Measurements from ENCODE around the gene MAVS.
A peak's percentile ranks its signal among the peaks of the same experiment; 100 is the strongest.
"Not testable (repeated sequence)": the region's sequence is repeated elsewhere in the genome, so short reads cannot be mapped to it uniquely, and the experiment has no call there.

The MAVS gene

DNA sequence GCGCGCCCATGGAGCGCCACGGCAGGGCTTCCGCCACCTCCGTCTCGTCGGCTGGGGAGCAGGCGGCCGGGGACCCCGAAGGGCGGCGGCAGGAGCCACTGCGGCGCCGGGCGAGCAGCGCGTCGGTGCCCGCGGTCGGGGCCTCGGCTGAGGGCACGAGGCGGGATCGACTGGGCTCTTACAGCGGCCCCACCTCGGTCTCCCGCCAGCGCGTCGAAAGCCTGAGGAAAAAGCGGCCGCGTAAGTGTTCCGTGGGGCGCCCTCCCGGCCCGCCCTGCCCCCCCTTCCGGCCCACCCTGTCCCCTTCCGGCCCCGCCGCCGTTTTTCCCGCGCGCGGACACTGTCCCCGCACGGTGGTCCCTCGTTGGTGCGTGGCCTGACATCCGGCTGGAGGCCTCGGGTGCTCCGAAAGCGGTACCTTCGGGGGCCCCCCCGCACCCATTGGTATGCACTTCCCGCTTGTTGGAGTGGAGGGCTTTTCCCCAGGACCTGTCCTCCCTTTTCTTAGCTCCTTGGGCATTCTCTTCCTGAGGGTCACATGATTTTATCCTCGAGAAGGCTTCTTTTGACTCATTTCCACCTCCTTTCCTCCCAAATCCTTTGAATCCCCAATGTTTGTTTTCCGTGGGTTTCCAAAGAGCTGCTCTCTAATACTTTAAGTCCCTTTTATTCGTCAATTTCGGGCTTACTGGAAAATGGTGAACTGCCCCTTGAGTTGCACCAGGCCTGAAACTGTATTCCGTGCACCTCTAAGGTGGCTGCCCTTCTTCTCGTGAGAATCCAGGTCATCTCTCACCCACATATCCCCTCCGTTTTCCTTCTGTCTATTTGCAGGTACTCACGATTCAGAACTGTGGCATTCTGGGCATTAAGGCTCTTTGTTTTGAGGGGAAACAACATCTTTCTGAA is 43.1 kb downstream of the MAVS start:
- DNase-seq, result no peak

DNA sequence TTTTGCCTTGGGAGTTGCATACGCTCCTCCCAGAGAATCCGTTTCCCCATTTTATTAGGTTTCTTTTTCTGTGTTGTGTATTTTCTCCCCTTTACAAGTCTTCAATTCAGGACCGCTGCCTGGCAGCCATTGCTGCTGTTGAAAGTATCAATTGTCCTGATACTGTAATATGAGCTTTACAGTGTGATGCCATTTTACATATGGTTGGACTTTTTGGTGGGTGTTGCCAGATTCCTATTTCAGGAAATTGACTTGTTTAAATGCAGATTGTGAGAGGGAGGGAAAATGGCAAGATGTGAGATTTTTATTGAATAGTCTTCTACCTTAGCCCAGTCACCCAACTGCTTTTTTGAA is 43.7 kb downstream of the MAVS start:
- DNase-seq, result no peak

- no peak for DNase-seq
Observed at GRCh38 chr20:3890999-3891929, 44.6 kb downstream of the MAVS start.

DNA sequence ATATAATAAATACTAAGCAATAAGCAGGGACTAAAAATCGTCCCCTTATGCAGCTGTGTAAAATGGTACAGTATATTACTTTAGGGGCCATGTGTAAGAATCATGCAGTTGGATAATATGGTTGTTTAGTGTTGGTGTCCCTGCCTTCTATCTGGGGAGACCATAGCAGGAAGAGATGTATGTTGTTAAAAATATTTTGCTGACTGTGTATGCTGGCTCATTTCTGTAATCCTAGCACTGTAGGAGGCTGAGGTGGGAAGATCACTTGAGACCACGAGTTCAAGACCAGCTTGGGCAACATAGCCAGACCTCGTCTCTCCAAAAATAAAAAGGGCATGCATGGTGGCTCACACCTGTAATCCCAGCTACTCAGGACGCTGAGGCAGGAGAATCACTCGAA is 48.2 kb downstream of the MAVS start:
- DNase-seq, result no peak

DNA sequence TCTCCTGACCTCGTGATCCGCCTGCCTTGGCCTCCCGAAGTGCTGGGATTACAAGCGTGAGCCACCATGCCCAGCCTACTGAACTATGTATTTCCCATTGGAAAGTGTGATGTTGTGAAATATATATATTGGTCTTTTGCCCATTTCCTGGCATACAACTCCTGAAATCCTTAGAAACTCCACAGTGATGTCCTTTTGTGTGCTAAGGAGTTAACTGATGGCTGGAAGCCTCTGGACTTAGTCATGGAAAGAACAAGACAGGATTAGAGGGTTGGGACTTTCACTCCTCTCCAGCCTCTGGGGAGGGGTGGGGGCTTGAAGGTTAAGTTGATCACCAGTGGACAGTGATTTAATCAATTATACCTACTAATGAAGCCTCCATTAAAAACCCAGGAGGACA is 49.7 kb downstream of the MAVS start:
- DNase-seq, result no peak

DNA sequence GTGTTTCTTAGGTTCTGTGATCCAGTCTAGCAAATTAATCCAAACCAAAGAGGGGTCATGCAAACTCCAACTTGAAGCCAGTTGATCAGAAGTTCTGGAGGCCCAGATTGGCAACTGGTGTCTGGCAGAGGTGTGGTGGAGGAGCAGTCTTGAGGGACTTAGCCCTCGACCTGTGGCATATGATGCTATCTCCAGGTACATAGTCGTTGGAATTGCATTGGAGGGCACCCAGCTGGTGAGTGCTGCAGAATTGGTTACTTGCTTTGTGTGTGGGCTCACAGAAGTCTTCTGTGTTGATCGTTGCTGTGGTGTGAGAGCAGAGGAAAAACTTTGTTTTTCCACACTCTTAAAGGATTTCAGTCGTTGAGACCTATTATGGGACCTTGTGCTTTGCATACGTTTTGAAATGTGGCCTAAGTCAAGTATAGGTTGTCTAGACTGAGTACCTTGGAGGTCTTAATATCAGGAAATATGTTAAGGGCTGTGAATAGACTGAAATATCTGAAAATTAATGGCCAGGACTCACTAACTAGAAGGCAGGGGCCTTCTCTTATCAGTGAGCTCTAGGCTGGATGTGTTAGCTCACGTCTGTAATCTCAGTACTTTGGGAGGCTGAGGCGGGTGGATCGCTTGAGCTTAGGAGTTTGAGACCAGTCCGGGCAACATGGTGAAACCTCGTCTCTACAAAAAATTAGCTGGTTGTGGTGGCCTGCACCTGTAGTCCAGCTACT is 50.4 kb downstream of the MAVS start:
- no peak for DNase-seq

GRCh38 chr20:3898181-3898580 is 51.5 kb downstream of the MAVS start:
- not testable (repeated sequence) for DNase-seq

DNA sequence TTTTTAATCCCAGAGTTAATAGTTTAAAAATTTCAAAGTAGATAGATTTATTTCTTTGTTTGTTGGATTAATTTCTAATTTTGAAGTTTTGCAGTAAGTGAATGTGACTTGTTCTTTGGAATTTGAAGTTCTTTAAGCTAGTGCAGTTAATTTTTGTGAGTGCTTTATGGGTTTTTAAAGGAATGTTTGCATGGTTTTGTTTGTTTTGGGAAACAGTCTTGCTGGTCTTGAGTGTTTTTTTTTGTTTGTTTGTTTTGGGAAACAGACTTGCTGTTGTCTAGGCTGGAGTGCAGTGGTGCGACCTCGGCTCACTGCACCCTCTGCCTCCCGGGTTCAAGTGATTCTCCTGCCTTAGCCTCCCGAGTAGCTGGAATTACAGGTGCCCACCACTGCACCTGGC is 52.0 kb downstream of the MAVS start:
- DNase-seq, result no peak

- peak; percentile 26 to 64 for DNase-seq
Observed at GRCh38 chr20:3900187-3900604, 53.6 kb downstream of the MAVS start.

GRCh38 chr20:3901028-3901705 is 54.5 kb downstream of the MAVS start:
- DNase-seq, result no peak

DNA sequence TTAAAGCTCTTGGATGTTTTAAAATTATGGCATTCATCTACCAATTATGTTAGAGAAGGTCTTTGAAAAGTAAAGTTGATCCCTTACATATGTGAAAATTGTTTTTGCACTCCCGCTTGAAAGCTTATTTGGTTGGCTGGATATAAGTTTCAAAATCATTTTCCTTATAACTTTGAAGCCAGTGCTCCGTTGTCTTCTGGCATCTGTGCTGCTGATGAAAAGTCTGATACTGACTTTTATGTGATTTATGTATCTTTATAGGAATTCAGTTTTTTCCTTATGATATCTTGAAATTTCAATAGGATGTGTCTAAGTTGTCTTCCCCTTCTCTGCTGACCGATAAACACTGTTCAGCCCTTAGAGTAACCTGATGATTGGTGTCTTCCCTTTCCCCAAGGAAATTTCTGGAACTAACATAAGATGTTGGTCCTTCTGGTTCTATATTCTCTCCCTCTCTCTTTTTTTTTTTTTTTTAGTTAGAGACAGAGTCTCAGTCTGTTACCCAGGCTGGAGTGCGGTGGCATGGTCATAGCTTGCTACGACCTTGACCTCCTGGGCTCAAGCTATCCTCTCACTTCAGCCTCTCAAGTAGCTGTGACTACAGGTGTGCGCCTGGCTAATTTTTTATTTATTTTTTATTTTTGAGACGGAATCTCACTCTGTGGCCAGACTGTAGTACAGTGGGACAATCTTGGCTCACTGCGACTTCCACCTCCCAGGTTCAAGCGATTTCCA is 55.2 kb downstream of the MAVS start:
- DNase-seq, result no peak

GRCh38 chr20:3902446-3902845 is 55.8 kb downstream of the MAVS start:
- DNase-seq, result no peak

DNA sequence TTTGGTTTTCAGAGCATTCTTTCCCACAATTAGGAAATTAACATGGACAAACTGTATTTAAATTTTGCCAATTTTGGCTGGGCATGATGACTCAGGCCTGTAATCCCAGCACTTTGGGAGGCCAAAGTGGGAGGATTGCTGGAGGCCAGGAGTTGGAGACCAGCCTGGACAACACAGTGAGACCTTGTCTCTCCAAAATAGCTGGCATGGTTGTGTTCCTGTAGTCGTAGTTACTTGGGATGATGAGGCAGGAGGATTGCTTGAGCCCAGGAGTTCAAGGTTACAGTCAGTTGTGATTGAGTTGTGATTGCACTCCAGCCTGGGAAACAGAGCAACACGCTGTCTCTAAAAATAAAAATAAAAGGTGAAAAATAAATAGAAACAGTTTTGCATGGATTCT is 57.6 kb downstream of the MAVS start:
- DNase-seq, result no peak

- no peak for DNase-seq
Observed at GRCh38 chr20:3904857-3905256, 58.2 kb downstream of the MAVS start.

- DNase-seq, result not testable (repeated sequence)
Observed at GRCh38 chr20:3906744-3907721, 60.4 kb downstream of the MAVS start.

- DNase-seq, result no peak
Observed at GRCh38 chr20:3908667-3909066, 62.0 kb downstream of the MAVS start.

- no peak for DNase-seq
Observed at GRCh38 chr20:3909952-3910366, 63.3 kb downstream of the MAVS start.

DNA sequence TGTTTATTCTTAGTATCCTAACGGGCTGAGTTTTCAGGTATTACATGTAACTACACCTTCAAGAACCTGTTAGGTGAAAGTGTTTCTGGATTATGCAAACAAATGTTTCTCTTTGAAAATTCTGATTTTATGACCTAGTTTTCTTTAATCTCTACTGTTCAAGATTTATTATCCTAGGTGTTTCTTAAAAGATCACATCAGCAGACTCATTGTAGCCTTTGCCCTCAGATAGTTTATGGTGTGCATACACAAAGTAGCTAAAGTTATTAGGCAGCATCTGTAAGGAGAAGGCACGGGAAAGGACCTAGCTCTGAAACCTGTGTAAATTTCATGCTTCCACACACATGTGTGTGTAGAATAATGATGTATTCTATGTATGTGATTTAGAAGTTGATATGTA is 64.2 kb downstream of the MAVS start:
- no peak for DNase-seq

DNA sequence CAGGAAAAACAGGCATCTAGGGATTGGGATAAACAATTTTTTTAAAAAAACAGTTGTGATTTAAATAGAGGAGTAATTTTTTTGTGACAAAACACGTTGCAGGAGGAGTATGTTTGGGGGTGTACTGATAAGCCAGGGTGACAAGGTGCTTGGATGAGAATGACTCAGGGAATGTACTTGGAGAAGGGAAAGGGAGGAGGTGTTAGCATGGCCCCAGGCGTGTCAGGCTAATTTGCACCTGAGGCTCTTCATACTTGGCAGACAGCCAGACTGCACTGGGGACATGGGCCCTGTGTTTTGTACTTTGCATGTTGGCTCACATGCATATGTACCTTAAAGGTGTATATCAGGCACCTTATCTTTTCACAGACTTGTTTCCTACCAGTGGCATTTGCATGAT is 65.3 kb downstream of the MAVS start:
- no peak for DNase-seq

GRCh38 chr20:3914446-3914845 is 67.8 kb downstream of the MAVS start:
- DNase-seq, result no peak

GRCh38 chr20:3915691-3916090 is 69.1 kb downstream of the MAVS start:
- no peak for DNase-seq

Measured in NCI-H187 (cell line).